Breast epithelium (tissue), 3 donors: Measurements from ENCODE around the gene NOM1.

Source experiments
- CTCF ChIP-seq, 3 donors: fragments of 450-650 bp; IDR thresholded peaks; one replicate each; pipeline ENCODE4 v1.5.1; 2016 to 2017; ENCODE audit warnings: antibody characterized with exemption in 3 of 3, mild to moderate bottlenecking in 3 of 3, moderate library complexity in 3 of 3
- POLR2A ChIP-seq: fragments of 450-650 bp; IDR thresholded peaks from one replicate; pipeline ENCODE4 v1.6.1; 2016; ENCODE audit warnings: antibody characterized with exemption, mild to moderate bottlenecking, moderate library complexity
- POLR2AphosphoS5 ChIP-seq, 3 donors: sonication (generic); formaldehyde crosslinking; IDR thresholded peaks; one replicate each; pipeline ENCODE4 v1.6.1; 2017; ENCODE audit warnings: antibody characterized with exemption in 3 of 3

- TF ChIP-seq POLR2A = no peak
- no peak for TF ChIP-seq CTCF (IDR thresholded peaks at IDR 0.05)
- TF ChIP-seq POLR2AphosphoS5 (IDR thresholded peaks at IDR 0.05) = no peak
These were observed 56.8 kb downstream of the NOM1 start for GRCh38 chr7:157006205-157006747.
